Heart right ventricle (tissue), 16 donors: Measurements from ENCODE around the gene OR9G1. TPM values are rescaled to one million over a fixed set of nuclear protein-coding genes. Genes with fewer than 3 reads are reported as not detected.

Experiments used
- ATAC-seq, 8 donors: fragments of 200-7000 bp; cut with Tn5 transposase; one replicate each; pipeline ENCODE4 v1.9.1; 2020; ENCODE audit warnings: mild to moderate bottlenecking in 8 of 8, moderate library complexity in 8 of 8, moderate number of reproducible peaks in 1 of 8
- DNase-seq, 2 donors: peaks; one replicate each; pipeline ENCODE4 v3.0.0-alpha.2; 2020
- H3K27ac ChIP-seq, 10 donors: fragments of 200-600 bp; sonication (generic) in 2 of 10; one replicate each; pipeline versions ENCODE4 v1.5.0 to v1.8.0; 2020 to 2022; ENCODE audit warnings: mild to moderate bottlenecking in 3 of 10
- H3K27me3 ChIP-seq, 7 donors: fragments of 200-600 bp; one replicate each; pipeline ENCODE4 v1.8.0; 2021 to 2022; ENCODE audit warnings: mild to moderate bottlenecking in 2 of 7
- H3K36me3 ChIP-seq, 9 donors: fragments of 200-600 bp; sonication (generic) in 1 of 9; one replicate each; pipeline versions ENCODE4 v1.5.0 to v1.8.0; 2020 to 2022; ENCODE audit warnings: mild to moderate bottlenecking in 2 of 9
- H3K4me1 ChIP-seq, 9 donors: fragments of 200-600 bp; sonication (generic) in 1 of 9; one replicate each; pipeline versions ENCODE4 v1.5.0 to v1.8.0; 2020 to 2022; ENCODE audit warnings: mild to moderate bottlenecking in 4 of 9
- H3K4me3 ChIP-seq, 10 donors: fragments of 200-600 bp; sonication (generic) in 2 of 10; one replicate each; pipeline versions ENCODE4 v1.5.0 to v1.8.0; 2020 to 2022; ENCODE audit warnings: mild to moderate bottlenecking in 7 of 10, moderate library complexity in 2 of 10
- H3K9me3 ChIP-seq, 11 donors: fragments of 200-600 bp in 10 of 11; sonication (generic) in 2 of 11; one replicate each; pipeline versions ENCODE4 v1.5.0 to v1.8.0; 2013 to 2022; ENCODE audit warnings: mild to moderate bottlenecking in 2 of 11, control low read depth in 1 of 11, moderate library complexity in 1 of 11
- CTCF ChIP-seq, 9 donors: fragments of 200-600 bp; sonication (generic) in 2 of 9; IDR thresholded peaks; one replicate each; pipeline versions ENCODE4 v1.5.0 to v1.8.0; 2021 to 2022; ENCODE audit warnings: antibody characterized with exemption in 9 of 9, mild to moderate bottlenecking in 5 of 9, moderate library complexity in 1 of 9
- WGBS, 2 donors: extraction: QIAGEN DNeasy Blood & Tissue Kit; methylation state at CpG; one replicate each; pipeline ENCODE4 v1.1.7; 2013; ENCODE audit warnings: inconsistent platforms in 1 of 2; 5-methylcytosine and 5-hydroxymethylcytosine counted together
- intact Hi-C, 10 donors: fragments of 100-400 bp; cut with DNase I; formaldehyde crosslinking; loops; one replicate each; pipeline versions ENCODE4 v1.11.1 to v1.14.2; 2022
- polyA plus RNA-seq, 2 donors: library from polyadenylated mRNA; stranded (reverse); fragments of 200-250 nt; gene quantifications; one replicate each; pipeline ENCODE4 v1.2.3, GENCODE V29; 2013
- total RNA-seq, 10 donors: library from RNA; stranded (reverse); fragmentation: NEBNext Ultra II Directional in 3 of 10; extraction: Animal tissue kit (Norgen Biotek cat#: 25700) in 3 of 10; gene quantifications; one replicate each; pipeline versions ENCODE4 v1.2.1 to v1.2.4, GENCODE V29; 2021 to 2023
- donor health status: Arrhythmogenic right ventricular cardiomyopathy.
- donor health status: ischemic (EF 13 %, LVEDD 7.1; RV severe dilation, severe dysfunction).
- donor health status: healthy with polysubstance abuse.
- donor health status: DM: no; HTN: yes; CAD: no.
- donor health status: DM: no; HTN: no; CAD: no.
- donor health status: ischemic (EF 25% LVEDD 6.9; RV normal size, moderate dysfunction).
- donor health status: ischemic (EF 25% LVEDD 5.7; RV mildly dilated, moderate dysfunction).
- donor health status: healthy.
- donor health status: DM: yes; HTN: yes; CAD: no.
- donor health status: Ischemic cardiomyopathy.
- donor health status: ischemic (EF 35%, LVEDD 5.7; RV mildly dilated, moderate dysfunction).
- donor health status: nonischemic (EF 11% LVEDD 7.7; RV severe dilation, severe dysfunction).
- donor health status: DM: yes; HTN: yes; CAD: no.
- donor health status: PGD.
- donor health status: ischemic (EF 29% LVEDD 5.4; RV normal size, mild dysfunction).
- donor health status: nonischemic (EF 23%, LVEDD 6.1; RV moderate dilation, normal function).

OR9G1 gene
- total and polyA plus RNA-seq, 12 donors = not detected

- DNase-seq (no peak), ATAC-seq (no peak)
- 46 to 59% methylated on average over 1 of the region's 1 CpG for WGBS, 2 donors
- Histone ChIP-seq H3K36me3 (no peaks in the 10 kb centered on the region), H3K4me3 (no peak overlapping the region), H3K27ac (no peak overlapping the region), H3K27me3 (no peaks in the 10 kb centered on the region), H3K9me3 (peaks cover 0 to 24% (median 0%) of the 10 kb centered on the region in 11 donors), H3K4me1 (no peaks in the 10 kb centered on the region)
- intact Hi-C loops = no loop called here
- no peak for TF ChIP-seq CTCF (IDR thresholded peaks at IDR 0.05)
Observed at GRCh38 chr11:56705784-56706396, 7.0 kb downstream of the OR9G1 start.

- no peak for TF ChIP-seq CTCF (IDR thresholded peaks at IDR 0.05)
- H3K4me1 ChIP-seq = no peaks in the 10 kb centered on the region
- no peaks in the 10 kb centered on the region for H3K27me3 ChIP-seq
- peaks cover 0 to 25% (median 0%) of the 10 kb centered on the region in 11 donors for H3K9me3 ChIP-seq
- ATAC-seq (no peak), DNase-seq (no peak)
- intact Hi-C loops = no loop called here
- H3K36me3 ChIP-seq = no peaks in the 10 kb centered on the region
- H3K4me3 ChIP-seq = no peak overlapping the region
- H3K27ac ChIP-seq = no peak overlapping the region
- WGBS, 2 donors = 80 to 87% methylated on average over 2 of the region's 2 CpGs
Observed at GRCh38 chr11:56706486-56706885, 7.6 kb downstream of the OR9G1 start.

GRCh38 chr11:56714206-56714605 lies 15.3 kb downstream of the OR9G1 start:
- DNase-seq = no peak
- WGBS, 2 donors = 66 to 69% methylated on average over 2 of the region's 2 CpGs
- Histone ChIP-seq H3K4me3 (no peak overlapping the region), H3K4me1 (no peaks in the 10 kb centered on the region), H3K9me3 (peaks cover 0 to 14% (median 0%) of the 10 kb centered on the region in 11 donors), H3K36me3 (no peaks in the 10 kb centered on the region), H3K27me3 (no peaks in the 10 kb centered on the region), H3K27ac (no peak overlapping the region)
- no peak for TF ChIP-seq CTCF (IDR thresholded peaks at IDR 0.05)
- no peak for ATAC-seq
- intact Hi-C loops = no loop called here

GRCh38 chr11:56716379-56716854 lies 17.5 kb downstream of the OR9G1 start:
- Histone ChIP-seq H3K9me3 (no peaks in the 10 kb centered on the region), H3K27ac (no peak overlapping the region), H3K36me3 (no peaks in the 10 kb centered on the region), H3K4me3 (no peak overlapping the region), H3K27me3 (no peaks in the 10 kb centered on the region), H3K4me1 (no peaks in the 10 kb centered on the region)
- DNase-seq (no peak), ATAC-seq (no peak)
- TF ChIP-seq CTCF (IDR thresholded peaks at IDR 0.05) = no peak
- intact Hi-C loops = no loop called here
- 80 to 84% methylated on average over 6 of the region's 6 CpGs for WGBS, 2 donors
